ENCODE results near the gene TTC39A.

DNA sequence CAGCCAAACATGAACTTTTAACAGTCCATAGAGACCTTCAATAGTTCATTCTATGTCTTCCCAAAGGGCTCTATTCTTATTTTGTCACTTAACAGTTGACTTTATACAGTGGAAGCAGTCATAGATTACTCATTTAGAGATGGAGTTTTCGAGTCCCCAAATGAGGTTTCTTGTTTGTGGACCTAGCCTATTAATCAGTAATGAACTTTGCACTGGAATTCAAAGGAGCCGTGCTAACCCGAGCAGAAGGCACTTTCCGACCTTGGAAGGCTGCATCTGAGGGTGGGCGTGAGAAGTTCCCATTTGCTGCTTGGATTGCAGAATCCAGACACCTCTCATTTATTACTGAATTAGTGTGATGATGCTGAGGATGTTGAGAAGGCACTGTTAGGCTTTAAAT lies 46.4 kb downstream of the TTC39A start:
- TF ChIP-seq, protein P1, sequence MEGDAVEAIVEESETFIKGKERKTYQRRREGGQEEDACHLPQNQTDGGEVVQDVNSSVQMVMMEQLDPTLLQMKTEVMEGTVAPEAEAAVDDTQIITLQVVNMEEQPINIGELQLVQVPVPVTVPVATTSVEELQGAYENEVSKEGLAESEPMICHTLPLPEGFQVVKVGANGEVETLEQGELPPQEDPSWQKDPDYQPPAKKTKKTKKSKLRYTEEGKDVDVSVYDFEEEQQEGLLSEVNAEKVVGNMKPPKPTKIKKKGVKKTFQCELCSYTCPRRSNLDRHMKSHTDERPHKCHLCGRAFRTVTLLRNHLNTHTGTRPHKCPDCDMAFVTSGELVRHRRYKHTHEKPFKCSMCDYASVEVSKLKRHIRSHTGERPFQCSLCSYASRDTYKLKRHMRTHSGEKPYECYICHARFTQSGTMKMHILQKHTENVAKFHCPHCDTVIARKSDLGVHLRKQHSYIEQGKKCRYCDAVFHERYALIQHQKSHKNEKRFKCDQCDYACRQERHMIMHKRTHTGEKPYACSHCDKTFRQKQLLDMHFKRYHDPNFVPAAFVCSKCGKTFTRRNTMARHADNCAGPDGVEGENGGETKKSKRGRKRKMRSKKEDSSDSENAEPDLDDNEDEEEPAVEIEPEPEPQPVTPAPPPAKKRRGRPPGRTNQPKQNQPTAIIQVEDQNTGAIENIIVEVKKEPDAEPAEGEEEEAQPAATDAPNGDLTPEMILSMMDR (IDR thresholded peaks at IDR 0.05) = no peak
- TF ChIP-seq POLR2A (IDR thresholded peaks at IDR 0.05) (no peak), POLR2AphosphoS5 (IDR thresholded peaks at IDR 0.05) (no peak)

Measured in gastroesophageal sphincter (tissue), 3 donors.